Esophagus (tissue), 2 donors: ENCODE measurements around the gene PJA1. TPM values are rescaled to one million over a fixed set of nuclear protein-coding genes. Genes with fewer than 3 reads are reported as not detected.
A peak's percentile ranks its signal among the peaks of the same experiment; 100 is the strongest.

ENCODE experiments used
- H3K27ac ChIP-seq, 2 donors: one replicate each; pipeline ENCODE4 v1.5.1; 2013; ENCODE audit warnings: low read depth in 2 of 2, mild to moderate bottlenecking in 2 of 2, inconsistent platforms in 1 of 2, low read length in 1 of 2, moderate library complexity in 1 of 2
- H3K27me3 ChIP-seq, 2 donors: one replicate each; pipeline ENCODE4 v1.6.1; 2013; ENCODE audit warnings: low read length in 2 of 2, control low read depth in 1 of 2, mild to moderate bottlenecking in 1 of 2; ENCODE audit not compliant: insufficient read depth in 2 of 2, control insufficient read depth in 1 of 2
- H3K36me3 ChIP-seq, 2 donors: one replicate each; pipeline ENCODE4 v1.6.1; 2013; ENCODE audit warnings: low read length in 1 of 2; ENCODE audit not compliant: control insufficient read depth in 2 of 2, insufficient read depth in 2 of 2
- H3K4me1 ChIP-seq, 2 donors: one replicate each; pipeline ENCODE4 v1.6.1; 2013; ENCODE audit warnings: low read length in 1 of 2; ENCODE audit not compliant: control insufficient read depth in 2 of 2, insufficient read depth in 2 of 2
- H3K4me3 ChIP-seq, 2 donors: one replicate each; pipeline ENCODE4 v1.5.1; 2013; ENCODE audit warnings: low read length in 2 of 2, mild to moderate bottlenecking in 2 of 2, low read depth in 1 of 2, moderate library complexity in 1 of 2
- H3K9me3 ChIP-seq, 2 donors: one replicate each; pipeline ENCODE4 v1.6.1; 2013; ENCODE audit warnings: mild to moderate bottlenecking in 2 of 2, low read depth in 1 of 2, low read length in 1 of 2, moderate library complexity in 1 of 2; ENCODE audit not compliant: control insufficient read depth in 2 of 2, insufficient read depth in 1 of 2
- WGBS, 2 donors: extraction: QIAGEN DNeasy Blood & Tissue Kit; methylation state at CpG; one replicate each; pipeline ENCODE4 v1.1.7; 2013; 5-methylcytosine and 5-hydroxymethylcytosine counted together
- polyA plus RNA-seq, 2 donors: library from polyadenylated mRNA; stranded (reverse); fragments of 200-250 nt; gene quantifications; one replicate each; pipeline ENCODE4 v1.2.3, GENCODE V29; 2013
- donor health status: healthy with polysubstance abuse.
- donor health status: Bipolar disorder and iron deficiency.

PJA1 gene
- polyA plus RNA-seq, 2 donors, result 4.0 to 8.8 TPM

DNA sequence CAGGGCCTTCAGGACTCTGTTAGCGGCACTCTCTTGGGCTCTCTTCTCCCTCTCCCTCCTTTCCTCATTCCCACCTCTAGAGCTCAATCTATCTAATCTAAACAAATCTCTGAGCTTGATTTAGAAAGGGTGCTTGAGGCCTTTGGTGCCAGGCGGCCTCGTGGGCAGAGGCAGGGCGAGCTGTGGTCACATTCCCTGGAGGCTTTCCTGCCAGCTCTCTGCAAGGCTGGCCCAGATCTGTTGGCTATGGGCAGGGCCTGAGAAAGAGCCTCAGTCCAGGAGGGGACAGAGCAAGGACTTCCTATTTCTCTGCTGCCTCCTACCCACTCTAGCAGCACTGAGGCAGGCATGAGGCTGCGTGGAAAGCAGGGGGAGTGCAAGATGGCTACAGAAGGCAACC, 38.6 kb downstream of the PJA1 start:
- WGBS, 2 donors, result 67 to 73% methylated on average over 5 of the region's 5 CpGs
- H3K27me3 ChIP-seq, result no peaks in the 10 kb centered on the region
- H3K4me3 ChIP-seq, result no peak overlapping the region
- H3K27ac ChIP-seq, result no peak overlapping the region
- H3K4me1 ChIP-seq, result no peaks in the 10 kb centered on the region
- no peaks in the 10 kb centered on the region for H3K9me3 ChIP-seq
- H3K36me3 ChIP-seq, result no peaks in the 10 kb centered on the region

DNA sequence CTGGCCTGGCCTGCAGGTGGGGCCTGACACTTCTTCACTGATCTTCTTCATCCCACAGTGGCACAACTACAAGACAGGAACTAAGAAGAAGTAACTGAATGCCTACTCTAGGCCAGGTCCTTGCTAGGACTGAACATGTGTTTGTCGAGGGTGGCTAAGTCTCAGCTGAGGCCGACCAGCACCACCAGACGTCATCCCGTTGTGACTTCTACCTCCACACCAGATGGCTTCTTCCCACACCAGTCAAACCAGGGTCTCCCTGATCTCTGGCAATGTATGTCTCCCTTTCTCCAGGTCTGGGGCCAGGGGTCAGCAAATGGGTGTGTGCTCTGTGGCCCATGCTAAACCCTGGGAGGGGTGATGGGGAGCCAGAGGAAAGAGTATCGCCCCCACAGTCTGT, 40.2 kb downstream of the PJA1 start:
- H3K4me1 ChIP-seq, result no peaks in the 10 kb centered on the region
- H3K36me3 ChIP-seq, result no peaks in the 10 kb centered on the region
- H3K27ac ChIP-seq, result no peak overlapping the region
- no peaks in the 10 kb centered on the region for H3K27me3 ChIP-seq
- 81 to 96% methylated on average over 5 of the region's 5 CpGs for WGBS, 2 donors
- no peaks in the 10 kb centered on the region for H3K9me3 ChIP-seq
- H3K4me3 ChIP-seq, result no peak overlapping the region

DNA sequence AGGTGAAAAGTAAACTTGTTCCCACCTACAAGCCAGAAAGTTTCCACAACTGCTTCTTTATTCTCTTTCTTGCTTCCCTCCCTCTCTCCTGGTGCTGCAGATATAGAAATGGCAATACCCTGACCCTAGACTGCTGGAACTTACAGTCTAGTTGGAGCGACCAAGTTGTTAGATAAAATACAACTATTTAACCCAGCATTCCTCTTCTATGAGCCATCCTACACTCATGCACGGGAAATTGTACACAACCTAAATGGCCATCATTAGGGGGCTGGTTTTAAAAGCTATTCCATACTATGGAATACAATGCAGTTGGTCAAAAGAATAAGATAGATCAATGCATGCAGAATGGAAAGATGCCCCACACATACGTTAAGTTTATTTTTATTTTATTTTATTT, 41.1 kb downstream of the PJA1 start:
- H3K4me1 ChIP-seq, result no peaks in the 10 kb centered on the region
- H3K9me3 ChIP-seq, result no peaks in the 10 kb centered on the region
- H3K36me3 ChIP-seq, result no peaks in the 10 kb centered on the region
- H3K27ac ChIP-seq, result no peak overlapping the region
- H3K4me3 ChIP-seq, result no peak overlapping the region
- H3K27me3 ChIP-seq, result no peaks in the 10 kb centered on the region
- 63 to 79% methylated on average over 3 of the region's 3 CpGs for WGBS, 2 donors

DNA sequence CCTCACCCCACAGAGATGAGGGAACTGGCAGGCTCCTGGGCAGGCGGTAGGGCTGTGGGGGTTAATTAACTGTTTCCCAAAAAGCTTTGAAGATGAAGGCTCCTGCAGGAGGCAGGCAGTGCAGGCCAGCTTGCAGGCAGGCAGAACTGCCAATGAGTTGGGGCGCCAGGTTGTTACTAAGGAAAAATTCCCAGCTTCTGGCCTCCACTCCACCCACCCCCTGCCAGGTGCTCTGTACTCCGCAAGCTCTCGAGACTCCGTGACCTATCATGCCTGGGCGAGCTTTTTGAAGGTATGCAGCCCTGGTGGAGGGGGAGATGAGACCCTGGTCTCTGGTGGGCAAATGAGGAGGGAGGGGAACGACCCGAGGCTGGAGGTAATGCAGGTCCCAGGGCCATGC, 41.8 kb downstream of the PJA1 start:
- H3K9me3 ChIP-seq, result no peaks in the 10 kb centered on the region
- WGBS, 2 donors, result 48 to 57% methylated on average over 8 of the region's 8 CpGs
- H3K4me3 ChIP-seq, result no peak overlapping the region
- H3K36me3 ChIP-seq, result no peaks in the 10 kb centered on the region
- H3K4me1 ChIP-seq, result no peaks in the 10 kb centered on the region
- H3K27ac ChIP-seq, result no peak overlapping the region
- no peaks in the 10 kb centered on the region for H3K27me3 ChIP-seq

DNA sequence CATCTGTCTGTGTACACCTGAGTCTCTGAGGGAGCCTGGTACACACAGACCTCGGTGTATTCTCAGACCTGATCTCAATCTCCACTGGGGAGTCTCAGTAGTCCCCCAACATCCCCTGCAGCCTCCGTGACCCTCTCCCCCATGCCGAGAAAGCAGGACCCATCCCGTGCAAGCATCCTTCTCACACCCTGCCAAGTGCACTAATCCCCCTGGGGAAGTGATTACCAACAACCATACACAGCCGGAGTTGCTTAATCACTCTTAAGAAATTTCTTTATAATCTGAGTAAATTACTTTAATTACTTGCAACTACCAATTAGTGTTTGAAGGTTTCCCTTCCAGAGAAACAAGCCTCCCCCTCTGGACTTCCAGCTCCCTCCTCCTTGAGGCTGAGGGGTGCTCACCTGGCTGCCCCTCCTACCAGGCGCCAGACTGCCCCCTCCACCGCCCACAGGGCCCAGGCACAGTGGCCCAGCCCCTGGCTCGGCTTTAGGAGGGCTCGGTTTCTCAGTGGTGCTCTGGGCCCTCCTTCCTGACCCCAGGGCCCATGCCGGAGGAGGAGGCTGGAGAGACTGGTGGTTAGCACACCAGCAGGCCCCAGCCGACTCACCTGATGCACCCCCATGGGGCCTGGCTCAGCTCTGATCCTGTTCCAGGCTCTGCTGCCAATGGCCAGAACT, 43.8 kb downstream of the PJA1 start:
- no peak overlapping the region for H3K27ac ChIP-seq
- WGBS, 2 donors, result 59 to 66% methylated on average over 11 of the region's 11 CpGs
- H3K4me3 ChIP-seq, result no peak overlapping the region

DNA sequence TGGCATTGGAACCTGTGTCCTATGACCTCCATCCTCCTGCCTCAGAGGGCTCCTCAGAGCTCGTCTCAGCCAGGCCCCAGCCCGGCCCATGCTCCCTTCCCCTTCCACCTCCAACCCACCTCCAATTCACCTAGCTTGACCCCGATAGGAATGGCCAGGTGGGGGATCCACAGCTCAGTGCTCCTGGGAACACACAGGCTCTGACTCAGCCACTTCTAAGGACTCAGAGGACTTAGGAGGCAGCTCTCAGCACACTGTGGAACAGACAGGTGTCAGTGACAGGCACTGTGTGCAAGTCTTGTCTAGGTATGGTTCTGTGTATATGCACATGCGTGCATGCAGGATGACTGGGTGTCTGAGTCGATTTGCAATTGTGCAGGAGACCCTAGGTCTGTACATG, 44.8 kb downstream of the PJA1 start:
- WGBS, 2 donors, result 72 to 79% methylated on average over 5 of the region's 5 CpGs
- no peaks in the 10 kb centered on the region for H3K9me3 ChIP-seq
- no peak overlapping the region for H3K4me3 ChIP-seq
- H3K27me3 ChIP-seq, result no peaks in the 10 kb centered on the region
- no peak overlapping the region for H3K27ac ChIP-seq
- H3K36me3 ChIP-seq, result no peaks in the 10 kb centered on the region
- H3K4me1 ChIP-seq, result peaks cover 0 to 3% of the 10 kb centered on the region in 2 donors

More for the DNA sequence above, 43.8 kb downstream of the PJA1 start:
- Histone ChIP-seq H3K9me3 (no peaks in the 10 kb centered on the region), H3K36me3 (no peaks in the 10 kb centered on the region), H3K27me3 (no peaks in the 10 kb centered on the region), H3K4me1 (no peaks in the 10 kb centered on the region)

DNA sequence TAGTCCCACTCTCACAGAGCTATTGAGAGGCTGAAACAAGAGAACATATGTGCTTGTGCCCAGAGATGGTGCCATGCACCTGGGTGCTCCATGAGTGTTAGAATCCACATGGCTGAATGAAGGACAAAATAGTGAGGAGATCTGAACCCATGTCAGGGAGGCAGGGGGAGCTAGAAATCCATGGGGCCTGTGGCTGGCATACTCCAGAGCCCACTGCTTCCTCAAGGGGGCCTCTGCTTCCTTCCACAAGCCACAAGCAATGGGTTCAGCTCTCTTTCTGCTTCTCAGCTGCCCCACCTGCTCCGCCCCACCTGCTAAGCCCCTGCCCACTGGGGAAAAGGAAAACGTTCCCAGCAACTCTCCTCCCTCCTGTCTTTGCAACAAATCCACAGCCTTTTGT, 46.1 kb downstream of the PJA1 start:
- Histone ChIP-seq H3K36me3 (no peaks in the 10 kb centered on the region), H3K27ac (no peak overlapping the region), H3K4me1 (peaks cover 0 to 3% of the 10 kb centered on the region in 2 donors), H3K9me3 (no peaks in the 10 kb centered on the region), H3K27me3 (no peaks in the 10 kb centered on the region), H3K4me3 (no peak overlapping the region)
- WGBS, 2 donors, result 70 to 71% methylated on average over 2 of the region's 2 CpGs

DNA sequence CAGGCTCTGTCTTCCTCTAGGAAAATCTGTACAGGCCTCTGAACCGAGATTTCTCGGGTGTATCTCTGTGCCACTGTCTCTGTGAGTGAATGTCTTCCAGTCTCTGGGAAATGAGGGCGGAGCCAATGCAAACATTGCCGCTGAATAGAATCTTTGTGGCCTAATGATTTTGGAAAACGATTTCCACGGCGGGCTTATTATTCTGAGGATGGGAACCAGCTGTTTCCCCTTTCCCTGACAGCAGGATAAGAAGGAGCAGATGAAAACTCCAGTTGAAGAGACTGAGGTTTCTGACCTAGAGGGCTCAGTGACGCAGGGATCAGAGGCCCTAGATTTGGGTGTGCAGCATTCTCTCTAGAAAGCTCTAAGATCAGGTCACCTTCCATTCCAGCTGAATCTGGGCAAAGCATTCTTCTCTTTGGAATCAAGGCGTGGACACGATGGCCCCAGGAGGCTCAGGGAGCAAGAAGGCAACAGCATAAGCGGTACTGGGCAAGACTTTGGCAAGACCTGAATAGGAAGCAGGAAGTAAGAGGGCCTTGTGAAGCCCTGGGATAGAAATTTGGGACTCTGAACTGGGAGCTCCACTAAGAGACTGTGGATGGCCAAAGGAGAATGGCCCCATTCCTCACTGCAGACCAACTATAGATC, 47.3 kb downstream of the PJA1 start:
- no peaks in the 10 kb centered on the region for H3K36me3 ChIP-seq
- H3K4me3 ChIP-seq, result no peak overlapping the region
- peaks cover 0 to 3% of the 10 kb centered on the region in 2 donors for H3K4me1 ChIP-seq
- H3K27ac ChIP-seq, result no peak overlapping the region
- no peaks in the 10 kb centered on the region for H3K27me3 ChIP-seq
- 54 to 60% methylated on average over 11 of the region's 11 CpGs for WGBS, 2 donors
- no peaks in the 10 kb centered on the region for H3K9me3 ChIP-seq

DNA sequence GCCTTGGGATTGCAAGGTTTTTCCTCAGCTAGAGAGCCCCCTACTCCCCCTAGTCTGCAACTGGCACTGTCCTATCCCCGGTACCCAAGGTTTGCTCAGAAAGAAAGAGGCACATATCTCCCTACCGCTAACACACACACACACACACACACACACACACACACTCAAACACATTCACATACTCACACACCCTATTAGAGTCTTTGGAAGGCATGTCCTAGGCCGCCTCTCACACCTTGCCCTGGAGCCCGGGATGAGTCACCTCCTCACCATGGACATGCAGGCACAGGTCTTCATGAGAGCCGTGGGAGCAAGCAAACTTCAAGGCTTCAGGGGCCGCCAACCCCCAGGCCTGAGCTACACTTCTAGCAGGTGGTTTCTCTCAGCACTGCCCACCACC, 49.2 kb downstream of the PJA1 start:
- H3K4me1 ChIP-seq, result peaks cover 0 to 3% of the 10 kb centered on the region in 2 donors
- H3K36me3 ChIP-seq, result no peaks in the 10 kb centered on the region
- 52 to 71% methylated on average over 6 of the region's 6 CpGs for WGBS, 2 donors
- no peak overlapping the region for H3K4me3 ChIP-seq
- H3K9me3 ChIP-seq, result no peaks in the 10 kb centered on the region
- no peaks in the 10 kb centered on the region for H3K27me3 ChIP-seq
- peak overlapping the region; percentile 15 to 54 for H3K27ac ChIP-seq

DNA sequence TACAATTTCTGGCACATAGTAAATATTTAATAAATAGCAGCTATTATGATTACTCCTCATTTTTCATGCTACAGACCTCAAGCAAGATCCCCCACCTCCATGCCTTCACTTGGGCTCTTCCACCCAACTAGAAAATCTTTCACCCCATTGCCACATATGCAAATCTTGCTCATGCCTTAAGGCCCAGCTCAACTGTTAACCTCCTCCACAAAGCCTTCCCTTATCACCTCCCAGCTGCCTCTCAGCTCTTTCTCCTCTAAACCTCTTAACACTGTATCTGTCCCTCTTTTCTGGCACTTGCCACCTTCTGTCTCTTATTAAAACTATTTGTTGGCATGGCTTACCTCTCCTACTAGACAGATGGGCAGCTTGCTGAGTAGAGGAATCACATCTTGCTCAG, 51.5 kb downstream of the PJA1 start:
- Histone ChIP-seq H3K27ac (no peak overlapping the region), H3K4me3 (no peak overlapping the region), H3K36me3 (no peaks in the 10 kb centered on the region), H3K9me3 (no peaks in the 10 kb centered on the region), H3K4me1 (peaks cover 0 to 3% of the 10 kb centered on the region in 2 donors), H3K27me3 (no peaks in the 10 kb centered on the region)
